ENCODE measurements around the gene GIPC3. TPM values are rescaled to one million over a fixed set of nuclear protein-coding genes. Genes with fewer than 3 reads are reported as not detected.

Gene GIPC3
- total RNA-seq, 4 donors from 2014 or later, result 0.19 to 0.89 (median 0.37) TPM

DNA sequence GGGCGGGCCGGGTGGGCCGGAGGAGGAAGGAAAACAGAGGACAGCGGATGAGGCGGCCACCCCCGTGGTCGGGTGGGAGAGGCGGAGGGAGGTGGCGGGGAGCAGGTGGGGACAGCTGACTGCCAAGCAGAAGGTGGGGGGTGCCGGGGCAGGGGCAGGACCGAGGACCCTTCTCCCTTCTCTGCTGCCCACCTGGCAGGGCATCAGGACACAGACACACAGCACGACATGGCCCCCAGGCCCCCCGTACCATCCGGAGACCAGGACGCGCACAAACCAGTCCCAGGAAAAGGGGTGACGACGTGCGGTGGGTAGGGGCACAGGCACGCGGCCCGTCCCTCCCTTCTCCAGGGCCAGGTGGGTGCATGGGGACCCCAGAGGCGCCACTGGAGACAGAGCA is 52.3 kb downstream of the GIPC3 start:
- Histone ChIP-seq H3K4me3 (no peak overlapping the region), H3K27ac (no peak overlapping the region), H3K4me1 (no peaks in the 10 kb centered on the region), H3K9me3 (no peaks in the 10 kb centered on the region), H3K36me3 (peaks cover 87% of the 10 kb centered on the region), H3K27me3 (no peaks in the 10 kb centered on the region)
- DNase-seq (ENCODE audit: low spot score in 2 of 2), result no peak
- TF ChIP-seq, protein P1, sequence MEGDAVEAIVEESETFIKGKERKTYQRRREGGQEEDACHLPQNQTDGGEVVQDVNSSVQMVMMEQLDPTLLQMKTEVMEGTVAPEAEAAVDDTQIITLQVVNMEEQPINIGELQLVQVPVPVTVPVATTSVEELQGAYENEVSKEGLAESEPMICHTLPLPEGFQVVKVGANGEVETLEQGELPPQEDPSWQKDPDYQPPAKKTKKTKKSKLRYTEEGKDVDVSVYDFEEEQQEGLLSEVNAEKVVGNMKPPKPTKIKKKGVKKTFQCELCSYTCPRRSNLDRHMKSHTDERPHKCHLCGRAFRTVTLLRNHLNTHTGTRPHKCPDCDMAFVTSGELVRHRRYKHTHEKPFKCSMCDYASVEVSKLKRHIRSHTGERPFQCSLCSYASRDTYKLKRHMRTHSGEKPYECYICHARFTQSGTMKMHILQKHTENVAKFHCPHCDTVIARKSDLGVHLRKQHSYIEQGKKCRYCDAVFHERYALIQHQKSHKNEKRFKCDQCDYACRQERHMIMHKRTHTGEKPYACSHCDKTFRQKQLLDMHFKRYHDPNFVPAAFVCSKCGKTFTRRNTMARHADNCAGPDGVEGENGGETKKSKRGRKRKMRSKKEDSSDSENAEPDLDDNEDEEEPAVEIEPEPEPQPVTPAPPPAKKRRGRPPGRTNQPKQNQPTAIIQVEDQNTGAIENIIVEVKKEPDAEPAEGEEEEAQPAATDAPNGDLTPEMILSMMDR (IDR thresholded peaks at IDR 0.05), result no peak
- TF ChIP-seq POLR2AphosphoS5 (IDR thresholded peaks at IDR 0.05), result no peak
- TF ChIP-seq EP300 (IDR thresholded peaks at IDR 0.05), result no peak
- no peak for TF ChIP-seq POLR2A (IDR thresholded peaks at IDR 0.05)
- WGBS, result 92% methylated on average over 17 of the region's 23 CpGs

DNA sequence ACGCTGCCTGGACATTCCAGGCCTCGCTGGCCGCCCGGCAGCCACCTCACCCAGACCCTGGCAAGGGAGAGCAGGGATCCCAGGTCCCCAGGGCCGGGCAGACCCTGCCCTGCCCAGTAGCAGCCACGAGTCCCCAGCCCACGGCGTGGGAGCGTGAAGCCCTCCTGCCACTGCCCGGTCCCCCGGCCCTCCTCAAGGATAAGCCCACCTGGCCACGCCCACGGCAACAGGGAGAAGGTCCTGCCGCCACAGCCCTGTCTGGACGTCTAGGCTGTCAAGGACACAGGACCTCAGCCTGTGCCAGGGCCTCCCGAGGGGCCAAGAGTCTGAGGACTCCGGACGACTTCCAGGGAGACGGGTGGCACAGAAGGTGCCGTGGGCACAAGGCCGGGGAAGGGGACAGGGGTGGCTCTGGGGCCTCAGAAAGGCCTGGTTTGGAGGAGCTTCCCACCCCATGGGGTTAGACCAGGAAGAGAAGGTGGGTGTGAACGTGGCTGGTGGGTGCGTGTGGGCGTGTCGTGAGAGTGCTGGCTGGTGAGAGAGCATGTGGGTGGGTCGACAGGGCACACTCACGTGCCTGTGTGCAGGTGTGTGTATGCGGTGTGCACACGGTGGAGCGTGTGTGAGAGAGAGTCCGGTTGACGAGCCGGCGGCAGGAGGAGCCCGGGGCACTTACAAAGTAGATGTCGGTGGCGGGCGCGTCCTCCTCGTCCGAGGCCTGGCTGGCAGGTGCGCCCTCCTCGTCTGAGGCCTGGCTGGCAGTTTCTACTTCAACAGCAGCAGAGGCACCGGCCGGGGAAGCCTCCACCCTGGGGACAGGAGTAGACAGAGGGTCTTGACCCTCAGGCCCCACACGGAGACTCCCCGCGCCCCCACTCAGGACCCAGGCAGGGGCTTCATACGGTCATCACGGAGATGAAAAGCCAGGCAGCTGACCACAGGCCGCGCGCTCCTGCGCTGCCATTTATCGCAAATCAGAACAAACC is 53.2 kb downstream of the GIPC3 start:
- H3K36me3 ChIP-seq, result peaks cover 86% of the 10 kb centered on the region
- no peak for TF ChIP-seq POLR2A (IDR thresholded peaks at IDR 0.05)
- no peak for TF ChIP-seq POLR2AphosphoS5 (IDR thresholded peaks at IDR 0.05)
- TF ChIP-seq EP300 (IDR thresholded peaks at IDR 0.05), result no peak
- TF ChIP-seq, protein P1 (IDR thresholded peaks at IDR 0.05), result no peak
- 88% methylated on average over 33 of the region's 55 CpGs for WGBS
- H3K4me3 ChIP-seq, result no peak overlapping the region
- no peak for DNase-seq (ENCODE audit: low spot score in 2 of 2)
- H3K27ac ChIP-seq, result no peak overlapping the region
- H3K27me3 ChIP-seq, result no peaks in the 10 kb centered on the region
- H3K9me3 ChIP-seq, result no peaks in the 10 kb centered on the region
- H3K4me1 ChIP-seq, result no peaks in the 10 kb centered on the region

DNA sequence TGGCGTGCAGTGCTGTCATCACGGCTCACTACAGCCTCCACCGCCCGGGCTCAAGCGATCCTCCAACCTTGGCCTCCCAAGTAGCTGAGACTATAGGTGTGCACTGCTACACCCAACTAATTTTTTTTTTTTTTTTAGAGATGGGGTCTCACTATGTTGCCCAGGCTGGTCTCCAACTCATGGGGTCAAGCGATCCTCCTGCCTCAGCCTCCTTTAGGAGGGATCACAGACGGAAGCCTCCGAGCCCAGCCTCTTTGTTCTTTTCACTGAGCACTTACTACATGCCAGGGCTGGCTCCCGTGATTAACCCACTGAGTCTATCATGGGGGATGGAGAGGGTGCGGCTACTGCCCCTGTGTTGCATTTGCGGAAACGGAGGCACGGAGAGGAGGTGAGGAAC is 54.2 kb downstream of the GIPC3 start:
- TF ChIP-seq POLR2A (IDR thresholded peaks at IDR 0.05) (no peak), EP300 (IDR thresholded peaks at IDR 0.05) (no peak), POLR2AphosphoS5 (IDR thresholded peaks at IDR 0.05) (no peak)
- TF ChIP-seq, protein P1 (IDR thresholded peaks at IDR 0.05), result no peak
- Histone ChIP-seq H3K27ac (no peak overlapping the region), H3K4me1 (no peaks in the 10 kb centered on the region), H3K27me3 (no peaks in the 10 kb centered on the region), H3K9me3 (no peaks in the 10 kb centered on the region), H3K36me3 (peaks cover 91% of the 10 kb centered on the region), H3K4me3 (no peak overlapping the region)
- 96% methylated on average over 13 of the region's 13 CpGs for whole genome bisulfite sequencing
- DNase-seq (ENCODE audit: low spot score in 2 of 2), result no peak

DNA sequence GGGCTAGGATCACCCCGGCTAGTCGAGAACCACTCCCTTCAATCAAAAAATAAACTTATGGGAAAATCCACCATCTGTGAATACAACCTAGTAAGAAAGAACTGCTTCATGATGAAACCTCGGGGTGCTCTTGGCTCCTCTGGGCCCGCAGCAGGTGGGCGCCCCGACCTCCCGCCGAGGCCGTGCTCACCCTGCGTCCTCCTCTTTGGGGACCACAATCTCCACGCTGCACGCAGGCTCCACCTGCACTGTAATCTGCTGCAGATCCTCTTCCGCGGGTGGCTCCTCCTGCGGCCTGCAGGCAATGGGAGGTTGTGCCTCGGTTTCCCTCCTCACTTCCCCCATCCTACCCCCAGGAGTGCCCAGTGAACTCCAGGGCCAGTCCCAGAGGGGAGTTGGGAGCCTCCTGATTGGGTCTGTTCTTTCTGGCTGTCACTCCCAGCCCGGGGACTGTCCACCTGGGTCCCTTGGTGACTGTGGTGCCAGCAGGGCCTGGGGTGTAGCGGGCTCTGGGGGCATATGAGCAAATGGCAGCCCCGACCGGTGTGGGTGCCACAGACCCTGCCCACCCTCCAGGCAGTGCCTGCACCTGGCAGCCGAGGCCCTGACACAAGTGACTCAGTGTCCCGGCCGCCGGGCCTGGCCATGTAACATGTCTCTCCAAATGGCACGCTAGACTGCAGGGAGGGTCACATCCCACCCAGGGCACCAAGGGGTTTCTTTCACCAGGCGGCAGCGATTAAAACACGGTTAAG is 56.4 kb downstream of the GIPC3 start:
- H3K4me3 ChIP-seq, result no peak overlapping the region
- TF ChIP-seq EP300 (IDR thresholded peaks at IDR 0.05), result no peak
- TF ChIP-seq, protein P1 (IDR thresholded peaks at IDR 0.05), result no peak
- TF ChIP-seq POLR2A (IDR thresholded peaks at IDR 0.05), result no peak
- TF ChIP-seq POLR2AphosphoS5 (IDR thresholded peaks at IDR 0.05), result no peak
- no peak for DNase-seq (ENCODE audit: low spot score in 2 of 2)
- no peaks in the 10 kb centered on the region for H3K9me3 ChIP-seq
- H3K27ac ChIP-seq, result no peak overlapping the region
- H3K36me3 ChIP-seq, result peaks cover 93% of the 10 kb centered on the region
- 93% methylated on average over 26 of the region's 28 CpGs for WGBS
- no peaks in the 10 kb centered on the region for H3K27me3 ChIP-seq
- H3K4me1 ChIP-seq, result peaks cover 6% of the 10 kb centered on the region

DNA sequence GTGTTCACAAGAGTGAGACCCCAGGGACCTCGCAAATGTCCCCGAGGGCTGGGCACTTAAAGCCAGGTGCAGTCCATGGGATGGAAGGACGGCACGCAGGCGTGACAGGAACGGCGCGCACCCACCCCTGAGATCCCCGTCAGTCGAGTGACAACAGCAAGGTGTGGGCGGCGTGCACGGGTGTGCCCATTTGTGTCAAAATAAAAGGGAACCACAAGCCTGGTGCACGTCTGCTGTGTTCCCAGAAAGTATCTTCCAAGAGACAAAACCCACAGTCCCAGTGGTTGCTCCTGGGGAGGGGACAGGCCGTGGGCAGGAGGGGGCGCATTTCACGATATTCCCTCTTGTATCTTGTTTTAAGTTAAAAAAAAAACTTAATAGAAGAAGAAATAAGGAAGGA is 57.0 kb downstream of the GIPC3 start:
- WGBS, result 89% methylated on average over 17 of the region's 17 CpGs
- no peak for TF ChIP-seq POLR2AphosphoS5 (IDR thresholded peaks at IDR 0.05)
- TF ChIP-seq, protein P1 (IDR thresholded peaks at IDR 0.05), result no peak
- TF ChIP-seq POLR2A (IDR thresholded peaks at IDR 0.05), result no peak
- no peak for TF ChIP-seq EP300 (IDR thresholded peaks at IDR 0.05)
- H3K27ac ChIP-seq, result no peak overlapping the region
- DNase-seq (ENCODE audit: low spot score in 2 of 2), result no peak
- H3K4me1 ChIP-seq, result peaks cover 6% of the 10 kb centered on the region
- H3K36me3 ChIP-seq, result peaks cover 93% of the 10 kb centered on the region
- no peaks in the 10 kb centered on the region for H3K27me3 ChIP-seq
- H3K4me3 ChIP-seq, result no peak overlapping the region
- no peaks in the 10 kb centered on the region for H3K9me3 ChIP-seq
